Bronchial epithelial cell (primary cell): ENCODE results near the gene SCO1. TPM values are rescaled to one million over a fixed set of nuclear protein-coding genes. Genes with fewer than 3 reads are reported as not detected.

ENCODE experiments used
- DNase-seq: peaks from one replicate; pipeline ENCODE4 v3.0.0-alpha.2; 2010; ENCODE audit warnings: low read depth
- FAIRE-seq: peaks from 2 replicates; lab custom pipeline; 2011; peaks lifted over from hg19 to GRCh38; lab: Jason Lieb, UNC
- H3K27me3 ChIP-seq: 2 replicates; pipeline ENCODE4 v1.5.1; 2011; ENCODE audit warnings: low read length; ENCODE audit not compliant: control insufficient read depth, insufficient read depth
- H3K36me3 ChIP-seq: 2 replicates; pipeline ENCODE4 v1.5.1; 2011; ENCODE audit warnings: low read length; ENCODE audit not compliant: control insufficient read depth, insufficient read depth
- H3K4me3 ChIP-seq: 2 replicates; pipeline ENCODE4 v1.5.1; 2011; ENCODE audit warnings: mild to moderate bottlenecking, low read depth, low read length, control low read depth
- total RNA-seq: library from RNA; depleted of rRNA; stranded (reverse); fragments of >200 nt; gene quantifications from 2 replicates; pipeline ENCODE4 v1.2.1, GENCODE V29; 2014
- TF ChIP-seq, protein P1 (sequence below): IDR thresholded peaks from 2 replicates; pipeline ENCODE4 v1.5.1; 2011; ENCODE audit warnings: mild to moderate bottlenecking, moderate library complexity, low read length, control low read depth, inconsistent platforms; ENCODE audit not compliant: insufficient read depth, severe bottlenecking

Gene SCO1
- total RNA-seq, 1 donor from 2014 or later = 24.2 TPM

DNA sequence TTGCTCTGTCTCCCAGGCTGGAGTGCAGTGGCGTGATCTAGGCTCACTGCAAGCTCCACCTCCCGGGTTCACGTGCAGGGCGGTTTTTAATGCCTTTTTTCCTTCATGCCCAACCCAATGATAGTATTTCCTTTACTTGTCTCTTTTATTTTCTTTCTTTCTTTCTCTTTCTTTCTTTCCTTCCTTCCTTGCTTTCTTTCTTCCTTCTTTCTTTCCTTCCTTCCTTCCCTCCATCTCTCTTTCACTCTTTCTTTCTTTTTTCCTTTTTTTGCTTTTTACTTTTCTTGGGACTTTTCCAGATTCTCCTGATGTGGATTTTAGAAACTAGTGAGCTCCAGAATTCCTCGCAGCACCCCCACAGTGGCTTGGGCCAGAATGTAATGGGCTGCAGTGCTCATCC is 43.3 kb downstream of the SCO1 start:
- TF ChIP-seq, protein P1, sequence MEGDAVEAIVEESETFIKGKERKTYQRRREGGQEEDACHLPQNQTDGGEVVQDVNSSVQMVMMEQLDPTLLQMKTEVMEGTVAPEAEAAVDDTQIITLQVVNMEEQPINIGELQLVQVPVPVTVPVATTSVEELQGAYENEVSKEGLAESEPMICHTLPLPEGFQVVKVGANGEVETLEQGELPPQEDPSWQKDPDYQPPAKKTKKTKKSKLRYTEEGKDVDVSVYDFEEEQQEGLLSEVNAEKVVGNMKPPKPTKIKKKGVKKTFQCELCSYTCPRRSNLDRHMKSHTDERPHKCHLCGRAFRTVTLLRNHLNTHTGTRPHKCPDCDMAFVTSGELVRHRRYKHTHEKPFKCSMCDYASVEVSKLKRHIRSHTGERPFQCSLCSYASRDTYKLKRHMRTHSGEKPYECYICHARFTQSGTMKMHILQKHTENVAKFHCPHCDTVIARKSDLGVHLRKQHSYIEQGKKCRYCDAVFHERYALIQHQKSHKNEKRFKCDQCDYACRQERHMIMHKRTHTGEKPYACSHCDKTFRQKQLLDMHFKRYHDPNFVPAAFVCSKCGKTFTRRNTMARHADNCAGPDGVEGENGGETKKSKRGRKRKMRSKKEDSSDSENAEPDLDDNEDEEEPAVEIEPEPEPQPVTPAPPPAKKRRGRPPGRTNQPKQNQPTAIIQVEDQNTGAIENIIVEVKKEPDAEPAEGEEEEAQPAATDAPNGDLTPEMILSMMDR = no peak
- no peak for FAIRE-seq

DNA sequence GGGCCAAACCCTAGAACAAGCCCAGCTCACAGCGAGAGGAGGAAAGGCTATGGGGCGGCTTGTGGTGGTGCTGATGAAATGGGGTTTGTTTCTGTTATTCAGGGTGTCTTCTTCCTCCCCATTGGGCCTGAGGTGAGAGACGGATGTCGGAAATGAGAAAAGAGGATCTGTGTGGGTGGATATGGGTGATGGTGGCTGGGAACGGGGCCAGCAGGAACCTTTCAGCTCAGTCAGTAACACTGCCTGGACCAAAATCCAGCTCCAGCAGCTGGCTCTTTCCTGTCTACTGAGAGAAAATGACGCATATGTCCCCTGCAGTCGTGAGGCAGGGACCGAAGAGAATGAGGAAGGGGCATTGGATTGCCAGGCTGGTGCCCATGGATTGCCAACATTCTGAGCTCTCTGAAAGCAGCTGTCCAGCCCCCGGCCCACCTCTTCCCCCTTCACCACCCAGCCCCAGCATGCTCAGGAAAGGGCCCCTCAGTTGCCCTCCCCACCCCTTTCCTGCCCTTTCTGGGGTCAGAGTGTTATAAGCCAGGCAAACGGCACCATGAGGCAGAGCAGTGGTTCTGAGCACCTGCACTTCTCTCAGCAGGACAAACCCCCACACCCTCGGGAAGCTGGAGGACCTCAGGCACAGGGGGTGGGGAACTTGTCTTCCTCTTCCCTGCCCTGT is 44.2 kb downstream of the SCO1 start:
- Histone ChIP-seq H3K4me3 (no peak overlapping the region), H3K36me3 (no peaks in the 10 kb centered on the region), H3K27me3 (no peaks in the 10 kb centered on the region)
- FAIRE-seq (no peak), DNase-seq (no peak)
- TF ChIP-seq, protein P1 = no peak

More for the DNA sequence above, 43.3 kb downstream of the SCO1 start:
- H3K27me3 ChIP-seq = no peaks in the 10 kb centered on the region
- no peak for DNase-seq
- no peak overlapping the region for H3K4me3 ChIP-seq
- H3K36me3 ChIP-seq = no peaks in the 10 kb centered on the region

DNA sequence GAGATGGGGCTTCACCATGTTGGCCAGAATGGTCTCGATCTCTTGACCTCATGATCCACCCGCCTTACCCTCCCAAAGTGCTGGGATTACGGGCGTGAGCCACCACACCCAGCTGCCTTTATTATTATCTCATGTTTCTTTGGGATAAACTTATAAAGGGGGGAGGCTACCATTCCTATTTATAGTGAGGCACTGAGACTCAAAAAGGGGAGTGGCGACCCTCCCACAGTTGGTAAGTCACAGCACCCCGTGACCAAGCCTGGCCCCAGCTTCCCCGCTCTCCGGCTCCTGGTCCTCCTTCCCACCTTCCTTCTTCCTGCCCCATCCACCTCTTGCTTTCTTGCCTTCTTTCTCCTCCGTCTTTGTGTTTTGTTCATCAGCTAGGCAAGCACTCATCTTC is 45.4 kb downstream of the SCO1 start:
- Histone ChIP-seq H3K27me3 (no peaks in the 10 kb centered on the region), H3K36me3 (no peaks in the 10 kb centered on the region), H3K4me3 (no peak overlapping the region)
- DNase-seq = no peak
- TF ChIP-seq, protein P1 = no peak
- FAIRE-seq = no peak

DNA sequence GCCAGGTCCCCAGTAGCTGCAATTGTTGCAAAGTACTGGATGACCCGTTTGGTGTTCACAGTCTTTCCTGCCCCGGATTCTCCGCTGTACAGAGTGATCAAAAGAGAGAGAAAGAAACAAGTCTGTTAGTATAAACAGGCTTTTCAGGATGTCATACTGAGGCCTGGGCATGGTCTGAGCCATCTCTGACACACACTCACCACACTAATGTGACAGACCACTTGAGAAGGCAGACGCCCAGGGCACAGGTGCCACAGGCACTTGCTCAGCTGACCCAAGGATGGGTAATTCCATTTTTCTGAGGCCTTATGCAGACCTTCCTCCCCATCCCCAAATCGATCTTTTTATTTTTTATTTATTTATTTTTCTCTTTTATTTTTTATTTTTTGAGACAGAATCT is 47.7 kb downstream of the SCO1 start:
- no peaks in the 10 kb centered on the region for H3K36me3 ChIP-seq
- DNase-seq (no peak), FAIRE-seq (no peak)
- no peak overlapping the region for H3K4me3 ChIP-seq
- H3K27me3 ChIP-seq = no peaks in the 10 kb centered on the region
- TF ChIP-seq, protein P1 = no peak

GRCh38 chr17:10648956-10649355 is 48.4 kb downstream of the SCO1 start:
- H3K36me3 ChIP-seq = no peaks in the 10 kb centered on the region
- DNase-seq (peak; percentile 5), FAIRE-seq (no peak)
- H3K27me3 ChIP-seq = no peaks in the 10 kb centered on the region
- TF ChIP-seq, protein P1 = no peak
- no peak overlapping the region for H3K4me3 ChIP-seq

- no peak for FAIRE-seq
- TF ChIP-seq, protein P1 = no peak
- no peaks in the 10 kb centered on the region for H3K27me3 ChIP-seq
These were observed 49.0 kb downstream of the SCO1 start for GRCh38 chr17:10648381-10648780.

More at GRCh38 chr17:10648381-10648780, 49.0 kb downstream of the SCO1 start:
- DNase-seq = no peak
- Histone ChIP-seq H3K4me3 (no peak overlapping the region), H3K36me3 (no peaks in the 10 kb centered on the region)
